ENCODE results near the gene MFSD12. TPM values are rescaled to one million over a fixed set of nuclear protein-coding genes. Genes with fewer than 3 reads are reported as not detected.

The MFSD12 gene
- polyA plus RNA-seq, 1 donor, result 55.8 TPM

- no peak for DNase-seq
Measured at GRCh38 chr19:3524904-3525451, 32.4 kb downstream of the MFSD12 start.

DNA sequence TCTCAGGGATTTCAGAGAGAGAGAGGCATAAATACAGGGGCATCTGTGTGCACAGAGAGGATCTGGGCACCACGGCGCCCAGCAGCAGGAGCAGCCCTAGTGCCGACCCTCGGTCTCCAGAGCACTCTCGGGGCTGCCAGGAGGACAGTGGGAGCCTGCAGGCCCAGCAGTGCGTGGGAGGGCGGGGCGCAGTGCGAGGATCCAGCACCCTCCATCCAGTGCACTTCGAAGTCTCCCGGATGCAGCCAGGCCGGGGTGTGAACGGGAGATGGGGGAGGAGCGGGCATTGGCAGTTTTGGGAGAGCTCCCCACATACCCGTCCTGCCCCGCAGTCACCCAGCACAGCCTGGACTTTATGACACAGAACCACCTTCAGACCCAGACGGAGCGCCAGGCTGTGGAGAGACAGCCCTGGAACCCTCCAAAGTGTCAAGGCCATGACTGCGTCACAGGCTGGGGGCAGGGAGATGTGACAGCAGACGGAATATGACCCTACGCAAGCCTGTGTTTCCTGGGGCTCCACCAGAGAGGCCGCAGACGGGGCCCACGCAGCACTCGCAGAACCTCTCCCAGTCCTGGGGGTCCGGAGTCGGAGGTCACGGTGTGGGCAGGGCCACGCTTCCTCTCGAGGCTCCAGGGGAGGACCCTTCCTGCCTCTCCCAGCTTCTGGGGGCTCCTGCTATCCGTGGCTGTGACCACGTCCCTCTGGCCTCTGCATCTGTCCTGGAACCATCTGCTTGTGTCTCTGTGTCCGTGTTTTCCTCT, 33.1 kb downstream of the MFSD12 start:
- no peak for DNase-seq

- no peak for DNase-seq
Measured at GRCh38 chr19:3523361-3524077, 33.9 kb downstream of the MFSD12 start.

GRCh38 chr19:3522421-3523360, 34.7 kb downstream of the MFSD12 start:
- DNase-seq, result no peak

DNA sequence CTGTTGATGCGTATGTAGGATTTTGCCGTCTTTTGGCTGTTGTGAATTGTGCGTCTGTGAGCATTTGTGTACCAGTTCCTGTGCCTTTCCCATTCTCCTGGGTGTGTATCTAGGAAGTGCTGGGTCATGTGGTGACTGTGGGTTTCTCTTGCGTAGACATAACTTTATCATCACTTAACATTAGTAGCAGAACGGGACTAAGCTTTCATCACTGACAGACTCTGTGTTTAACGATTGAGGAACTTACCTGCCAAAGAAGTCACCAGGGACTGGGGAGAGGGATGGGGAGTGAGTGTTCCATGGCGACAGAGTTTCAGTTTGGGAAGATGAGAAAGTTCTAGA, 36.3 kb downstream of the MFSD12 start:
- DNase-seq, result no peak

DNA sequence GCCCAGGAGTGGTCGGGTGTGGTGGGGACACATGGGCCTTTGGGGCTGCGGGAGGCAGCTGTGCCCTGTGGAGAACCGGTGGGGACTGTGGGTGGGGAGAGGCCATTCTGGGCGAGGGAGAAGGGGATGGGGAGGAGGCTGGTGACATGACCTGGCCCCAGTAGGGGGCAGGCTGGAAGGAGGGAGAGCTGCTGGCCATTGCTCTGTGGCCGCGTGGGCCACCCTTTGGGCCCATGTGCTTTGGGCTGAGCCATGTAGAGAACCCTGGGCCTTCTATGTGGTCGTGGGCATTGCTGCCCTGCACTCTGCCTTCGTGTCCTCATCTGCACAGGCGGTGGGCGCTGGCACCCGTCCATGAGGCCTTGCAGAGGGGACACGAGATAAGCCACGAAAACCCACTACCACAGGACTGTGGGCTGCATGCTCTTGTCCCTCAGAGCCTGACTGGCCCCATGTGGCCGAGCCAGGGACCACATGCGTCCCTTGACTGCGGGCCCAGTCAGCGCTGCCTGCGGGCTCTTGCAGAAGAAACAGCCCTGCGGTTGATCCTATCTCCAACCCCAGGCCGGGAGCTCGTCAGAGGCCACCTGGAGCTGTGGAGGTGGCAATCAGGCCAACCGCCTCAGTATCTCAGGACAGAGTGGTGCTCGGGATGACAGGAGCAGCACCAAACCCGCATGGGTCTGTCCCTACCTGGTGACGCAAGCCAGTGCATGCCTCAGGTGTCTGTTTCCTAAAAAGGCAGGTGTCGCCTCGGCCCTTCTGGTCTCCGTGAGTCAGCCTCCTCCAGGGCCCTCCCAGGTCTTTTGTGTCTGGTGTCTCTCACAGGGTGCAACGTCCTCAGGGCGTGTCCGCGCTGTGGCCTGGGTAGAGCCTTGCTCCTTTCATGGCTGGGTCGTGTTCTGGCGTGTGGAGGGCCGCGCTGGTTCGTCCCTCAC, 37.0 kb downstream of the MFSD12 start:
- no peak for DNase-seq

DNA sequence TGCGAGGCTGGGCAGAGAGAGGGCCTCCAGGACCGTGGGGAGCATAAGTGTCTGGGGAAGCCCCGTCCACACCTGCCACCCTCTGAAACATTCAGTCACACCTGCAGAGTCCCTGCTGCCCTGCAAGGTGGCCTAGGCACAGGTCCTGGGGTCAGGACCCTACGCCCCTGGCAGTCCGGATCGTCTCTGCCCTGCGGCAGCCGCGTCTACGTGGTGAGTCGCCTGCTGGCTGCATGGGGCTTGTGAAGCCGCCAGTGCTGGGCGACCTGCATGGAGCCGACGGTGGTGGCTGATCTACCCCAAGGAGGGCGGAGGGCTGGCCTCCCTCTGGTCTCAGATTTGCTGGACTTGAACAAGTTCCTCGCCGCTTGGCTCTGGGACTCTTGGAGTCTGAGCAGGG, 38.3 kb downstream of the MFSD12 start:
- no peak for DNase-seq

GRCh38 chr19:3518659-3519058, 38.7 kb downstream of the MFSD12 start:
- DNase-seq, result no peak

DNA sequence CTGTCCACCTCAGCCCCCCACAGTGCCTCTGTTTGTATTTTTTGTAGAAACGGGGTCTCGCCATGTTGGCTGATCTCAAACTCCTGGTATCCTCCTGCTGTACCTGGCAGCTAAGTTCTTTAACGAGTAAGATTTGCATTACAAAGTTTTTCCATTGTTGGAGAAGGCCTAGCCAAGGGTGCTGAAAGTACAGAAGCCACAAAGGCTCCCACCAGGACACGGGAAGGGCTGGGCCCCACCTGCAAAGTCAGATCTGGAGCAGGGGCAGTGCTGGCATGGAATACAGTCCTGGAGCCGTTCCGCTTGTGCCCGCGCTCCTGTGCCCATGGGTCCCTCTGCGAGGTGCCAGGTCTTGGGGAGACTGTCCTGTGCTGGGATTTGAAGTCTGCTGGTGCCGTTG, 39.1 kb downstream of the MFSD12 start:
- DNase-seq, result no peak

DNA sequence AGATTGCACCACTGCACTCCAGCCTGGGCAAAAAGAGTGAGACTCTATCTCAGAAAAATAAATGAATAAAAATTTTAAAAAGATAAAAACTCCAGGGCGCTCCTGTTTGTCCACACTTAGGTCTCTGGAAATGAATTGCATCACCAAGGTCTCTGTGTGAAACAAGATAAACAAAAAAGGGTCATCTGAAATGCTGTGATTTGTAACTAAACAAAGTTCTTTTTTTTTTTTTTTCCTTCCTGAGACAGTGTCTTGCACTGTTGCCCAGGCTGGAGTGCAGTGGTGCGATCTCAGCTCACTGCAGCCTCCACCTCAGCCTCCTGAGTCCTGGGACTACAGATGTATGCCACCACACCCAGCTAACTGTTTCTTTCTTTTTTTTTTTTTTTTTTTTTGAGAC, 39.7 kb downstream of the MFSD12 start:
- no peak for DNase-seq

GRCh38 chr19:3516675-3517207, 40.6 kb downstream of the MFSD12 start:
- DNase-seq, result no peak

DNA sequence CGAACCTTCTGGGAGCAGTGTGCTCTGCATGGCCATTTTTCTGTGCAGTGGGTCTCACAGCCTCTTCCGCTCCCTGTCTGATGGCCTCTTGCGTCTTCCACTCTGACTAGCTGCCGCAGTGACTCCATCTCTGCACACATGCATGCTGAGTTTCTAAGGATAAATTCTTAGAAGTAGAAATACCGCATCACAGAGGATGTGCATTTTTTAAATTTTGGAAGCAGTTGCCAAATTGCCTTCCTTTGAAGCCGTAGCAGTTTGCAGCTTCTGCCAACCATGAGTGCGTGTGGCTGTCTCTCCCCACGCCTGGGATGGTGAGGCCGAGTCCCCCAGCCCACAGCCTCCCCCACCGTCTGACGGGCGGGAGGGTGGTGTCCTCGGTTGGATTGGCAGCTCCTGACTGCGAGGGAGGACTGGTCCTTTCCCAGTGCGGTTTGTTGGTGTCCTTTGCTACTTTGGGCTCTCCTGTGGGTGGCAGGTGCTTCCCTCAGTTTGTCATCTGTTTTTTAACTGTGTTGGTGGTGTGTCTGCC, 41.4 kb downstream of the MFSD12 start:
- DNase-seq, result no peak

DNA sequence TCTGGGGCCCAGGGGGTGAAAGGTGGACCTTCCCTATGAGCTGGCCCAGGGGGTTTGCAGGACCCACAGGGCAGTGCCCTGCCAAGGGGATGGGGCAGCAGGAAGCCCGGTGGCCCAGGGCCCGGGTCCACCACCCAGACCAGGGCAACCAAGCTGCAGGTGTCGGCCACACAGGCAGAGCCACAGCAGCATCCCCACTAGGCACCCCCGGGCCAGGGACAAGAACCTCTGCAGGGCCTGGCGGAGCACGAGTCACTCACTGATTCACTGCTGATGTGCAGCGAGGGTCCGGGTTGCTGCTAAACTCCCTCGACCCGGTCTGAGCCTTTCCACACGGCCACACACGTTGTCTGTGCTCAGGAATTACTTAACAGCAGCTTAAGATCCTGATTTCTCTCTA, 42.5 kb downstream of the MFSD12 start:
- no peak for DNase-seq

GRCh38 chr19:3513229-3514140, 43.9 kb downstream of the MFSD12 start:
- no peak for DNase-seq

- DNase-seq, result no peak
Measured at GRCh38 chr19:3512562-3513228, 44.7 kb downstream of the MFSD12 start.

DNA sequence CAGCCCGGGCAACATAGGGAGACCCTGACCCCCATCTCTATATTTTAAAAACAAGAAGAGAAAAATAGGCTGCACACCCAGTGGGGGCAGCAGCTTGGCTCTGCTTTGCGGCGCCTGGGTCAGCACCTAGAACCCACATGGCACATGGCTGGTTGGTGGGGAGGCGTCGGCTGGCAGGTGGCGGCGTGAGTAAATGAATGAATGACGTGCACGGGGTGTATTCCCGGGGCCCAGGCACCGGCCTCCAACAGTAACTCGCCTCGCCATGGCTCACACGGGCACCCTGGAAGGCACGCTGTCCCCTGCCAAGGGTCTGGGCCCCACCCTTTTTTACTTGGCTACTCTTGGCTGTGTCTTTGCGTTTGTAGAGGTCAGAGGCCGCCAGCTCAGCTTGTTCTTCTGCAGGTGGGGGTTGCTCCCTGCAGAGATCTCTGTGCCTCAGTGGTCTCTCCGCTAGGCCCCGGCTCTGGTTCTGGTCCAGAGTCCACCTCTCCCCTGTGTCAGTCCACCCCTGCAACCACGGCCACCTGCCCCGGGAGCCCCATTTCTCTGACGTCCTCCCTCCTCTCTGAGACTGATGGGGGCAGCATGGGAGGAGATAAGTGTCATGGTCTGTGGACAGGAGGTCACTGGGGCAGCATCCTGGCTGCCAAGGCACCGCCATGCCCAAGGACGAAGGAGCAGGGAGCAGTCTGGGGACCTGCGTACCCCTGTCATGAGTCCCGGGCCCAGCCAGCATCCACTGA, 45.7 kb downstream of the MFSD12 start:
- no peak for DNase-seq

DNA sequence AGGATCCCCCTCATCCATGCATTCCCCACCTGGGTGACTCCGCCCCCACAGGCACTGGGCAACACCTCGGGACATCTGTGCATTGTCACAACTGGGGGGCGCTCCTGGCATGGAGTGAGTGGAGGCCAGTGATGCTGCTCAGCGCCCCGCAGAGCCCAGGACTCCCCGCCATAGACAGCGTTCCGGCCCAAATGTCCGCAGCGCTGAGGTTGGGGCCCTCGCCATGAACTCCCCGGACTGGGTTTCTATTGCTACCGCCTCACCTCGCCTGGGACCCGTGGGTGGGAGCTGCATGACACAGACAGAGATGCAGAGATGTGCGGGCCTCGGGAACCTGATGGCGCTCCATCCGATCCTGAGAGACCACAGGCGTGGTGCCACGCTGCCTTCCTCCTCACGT, 46.7 kb downstream of the MFSD12 start:
- no peak for DNase-seq

GRCh38 chr19:3509566-3509989, 47.8 kb downstream of the MFSD12 start:
- no peak for DNase-seq

Measured in left kidney (tissue), 2 donors.